GM18951 (cell line): ENCODE data around the gene DDN.

Experiments
- POLR2A ChIP-seq: IDR thresholded peaks from 4 replicates; pipeline ENCODE4 v1.6.1; 2011; ENCODE audit warnings: mild to moderate bottlenecking; ENCODE audit not compliant: insufficient read length, insufficient read depth; ENCODE audit errors: extremely low read depth
- in situ Hi-C: fragments of 300-500 bp; cut with MboI; formaldehyde crosslinking; loops from one replicate; pipeline ENCODE4 v1.12.0; 2022; ENCODE audit warnings: low sequenced_read_pairs, mixed read lengths, inconsistent platforms; ENCODE audit not compliant: unreplicated experiment

Gene DDN

GRCh38 chr12:48980389-48980952 lies 18.7 kb downstream of the DDN start:
- in situ Hi-C loops = no loop called here

GRCh38 chr12:48979602-48980388 lies 19.4 kb downstream of the DDN start:
- in situ Hi-C loops = no loop called here
- no peak for TF ChIP-seq POLR2A

More at GRCh38 chr12:48980389-48980952, 18.7 kb downstream of the DDN start:
- TF ChIP-seq POLR2A = no peak

DNA sequence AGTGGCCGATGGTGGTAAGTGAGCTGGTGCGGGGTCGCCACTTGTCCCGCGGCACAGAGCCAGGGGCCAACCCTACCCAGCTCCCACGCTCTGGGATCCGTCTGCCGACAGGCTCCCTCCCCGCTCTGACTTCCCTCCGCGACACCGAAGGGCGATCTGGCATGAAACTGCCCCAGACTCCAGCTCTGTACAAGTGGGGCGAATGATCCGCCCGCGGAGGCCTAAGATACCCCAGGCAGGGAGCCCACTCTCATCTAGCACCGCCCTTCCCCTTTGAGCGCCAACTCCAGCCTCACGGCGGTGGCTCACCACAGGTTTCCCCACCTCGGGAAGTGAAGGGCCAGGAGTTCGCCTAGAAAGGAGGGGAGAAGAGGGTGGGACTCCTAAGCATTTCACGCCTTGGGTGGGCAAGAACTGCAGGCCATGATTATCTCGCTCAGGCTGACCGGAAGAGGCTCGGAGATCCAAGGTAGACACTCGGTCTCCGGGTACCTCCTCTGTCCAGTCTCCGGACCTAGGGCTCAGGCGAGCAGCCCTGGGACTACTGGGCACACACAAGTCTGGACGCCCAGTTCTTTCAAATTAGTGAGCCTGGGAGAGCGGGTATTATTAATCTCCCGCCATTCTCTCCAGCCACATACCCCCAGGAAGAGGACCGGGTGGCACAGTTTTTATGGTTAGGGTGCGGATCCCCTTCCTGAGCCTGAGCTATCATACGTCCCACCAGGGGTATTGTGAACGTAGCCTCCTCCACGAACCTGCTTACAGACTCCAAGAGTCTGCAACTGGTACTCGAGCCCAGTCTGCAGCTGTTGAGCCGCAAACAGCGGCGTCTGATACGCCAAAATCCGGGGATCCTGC lies 20.2 kb downstream of the DDN start:
- in situ Hi-C loops = no loop called here
- TF ChIP-seq POLR2A = no peak

GRCh38 chr12:48978291-48978740 lies 20.9 kb downstream of the DDN start, which contains the start of gene WNT1:
TSS of gene WNT1 (plus strand) at chr12:48978322. CDS start at chr12:48978651, 329 bp downstream.
- no peak for TF ChIP-seq POLR2A
- in situ Hi-C loops = no loop called here

GRCh38 chr12:48977290-48978281 lies 21.6 kb downstream of the DDN start:
- no peak for TF ChIP-seq POLR2A
- in situ Hi-C loops = no loop called here

DNA sequence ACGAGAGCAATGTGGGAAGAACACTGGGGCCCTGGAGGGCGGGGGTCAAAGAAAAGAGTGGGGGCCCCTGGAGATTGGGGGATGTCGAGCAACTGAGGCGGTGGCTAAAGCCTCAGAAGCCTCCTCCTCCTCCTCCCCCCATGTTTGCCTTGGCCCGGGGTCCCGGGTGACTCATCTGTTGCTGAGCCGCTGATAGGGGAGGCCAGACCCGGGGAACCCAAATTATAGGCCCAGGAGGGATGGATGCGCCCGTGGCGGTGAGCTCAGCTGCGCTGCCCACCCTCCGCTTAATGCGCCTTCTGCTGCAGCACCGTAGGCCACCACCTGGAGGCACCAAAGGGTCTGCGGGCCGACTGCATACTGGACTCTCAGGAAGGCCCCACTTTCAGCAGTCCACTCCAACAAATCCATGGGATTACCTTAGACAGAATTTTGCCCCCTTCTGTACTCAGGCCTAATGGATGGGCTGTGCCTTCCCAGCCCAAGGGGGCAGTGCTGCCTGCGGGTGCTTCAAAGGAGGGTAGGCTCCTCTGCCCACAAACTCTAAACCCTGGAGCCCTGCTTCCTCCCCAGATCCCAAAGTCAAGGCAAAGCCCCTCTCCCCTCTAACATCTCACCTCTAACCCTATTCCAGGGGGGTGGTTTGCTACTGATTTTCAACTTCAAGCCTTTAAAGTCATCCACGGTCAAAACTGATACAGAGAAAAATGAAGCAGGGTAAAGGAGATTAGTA lies 25.1 kb downstream of the DDN start:
- TF ChIP-seq POLR2A = no peak
- in situ Hi-C loops = no loop called here

- TF ChIP-seq POLR2A = no peak
- in situ Hi-C loops = no loop called here
Measured at GRCh38 chr12:48973531-48973930, 25.6 kb downstream of the DDN start.

DNA sequence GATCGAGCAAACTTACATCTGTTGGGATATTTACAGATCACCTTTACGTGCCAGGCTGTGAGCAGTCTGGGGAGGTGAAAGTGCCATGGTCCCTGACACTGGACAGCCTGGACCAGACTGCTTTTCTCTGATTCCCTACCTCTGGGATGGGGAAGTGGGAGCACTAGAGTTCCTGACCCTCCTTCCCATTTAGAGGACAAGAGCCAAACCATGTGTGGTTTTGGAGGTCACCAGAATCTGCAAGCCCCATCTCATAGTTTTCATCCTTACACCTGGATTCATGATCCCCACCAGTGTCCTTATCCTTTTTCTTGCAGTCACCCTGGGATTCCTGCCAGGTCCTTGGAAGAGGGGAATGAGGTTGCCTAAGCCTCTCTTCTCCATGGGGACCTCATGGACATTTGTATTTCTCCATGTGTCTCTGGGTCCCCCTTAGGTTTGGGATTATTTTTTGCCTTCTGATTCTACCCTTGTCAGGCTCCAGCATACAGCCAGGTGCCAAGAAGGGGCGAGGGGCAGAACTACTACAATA lies 26.2 kb downstream of the DDN start:
- in situ Hi-C loops = no loop called here
- TF ChIP-seq POLR2A = no peak

DNA sequence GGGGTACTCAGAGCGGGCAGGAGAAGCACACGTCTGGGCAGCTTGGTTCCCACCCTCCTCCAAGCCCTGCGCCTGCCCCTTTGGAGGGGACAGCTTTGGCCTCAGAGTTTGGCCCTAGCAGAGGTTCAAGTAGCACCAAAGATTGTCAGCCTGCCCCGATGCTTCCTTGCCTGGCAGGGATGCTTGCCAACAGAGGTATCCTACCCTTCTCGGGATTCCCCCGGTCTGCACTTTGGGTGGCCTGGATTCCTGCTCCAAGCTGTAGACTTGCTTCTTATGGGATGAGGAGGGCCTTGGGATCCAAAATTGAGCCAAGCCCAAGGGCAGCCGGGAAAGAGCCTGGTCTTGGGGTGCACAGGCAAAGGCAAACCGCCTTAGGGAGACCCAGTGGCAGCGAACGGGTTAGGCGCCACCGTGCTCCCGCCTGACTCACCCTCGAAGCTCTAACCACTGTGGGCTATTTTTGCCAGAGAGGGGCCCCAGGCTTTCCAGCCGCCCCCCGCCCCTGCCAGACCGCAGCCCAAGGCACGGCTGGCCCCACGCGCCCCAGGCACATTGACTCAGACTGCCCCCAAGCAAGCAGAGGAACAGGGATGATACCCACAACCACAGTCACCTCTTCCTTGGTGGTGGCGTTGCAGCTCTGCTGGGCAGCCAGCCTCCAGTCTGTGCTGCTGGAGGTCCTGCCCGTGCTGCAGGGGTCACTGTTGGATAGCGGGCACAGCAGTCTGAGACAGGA lies 26.8 kb downstream of the DDN start:
- in situ Hi-C loops = no loop called here
- TF ChIP-seq POLR2A = no peak

GRCh38 chr12:48970702-48971334 lies 28.4 kb downstream of the DDN start:
- in situ Hi-C loops = no loop called here

More at GRCh38 chr12:48970702-48971334, 28.4 kb downstream of the DDN start:
- no peak for TF ChIP-seq POLR2A
